HepG2 (cell line): Measurements from ENCODE around the gene SAMM50. TPM values are rescaled to one million over a fixed set of nuclear protein-coding genes. Genes with fewer than 3 reads are reported as not detected.
A peak's percentile ranks its signal among the peaks of the same experiment; 100 is the strongest.

Source experiments
- ETV5 ChIP-seq: IDR thresholded peaks from 2 replicates; pipeline ENCODE4 v1.6.1; 2018; ENCODE audit warnings: missing biosample characterization, missing genetic modification reagents, inconsistent platforms, borderline replicate concordance
- KMT2B ChIP-seq: IDR thresholded peaks from 2 replicates; pipeline ENCODE4 v1.6.1; 2016; ENCODE audit warnings: missing genetic modification reagents, missing compliant biosample characterization
- MLX ChIP-seq: IDR thresholded peaks from 2 replicates; pipeline ENCODE4 v1.6.1; 2016
- NFKBIZ ChIP-seq: IDR thresholded peaks from 2 replicates; pipeline ENCODE4 v1.6.1; 2018; ENCODE audit warnings: missing genetic modification reagents, missing compliant biosample characterization
- NFYC ChIP-seq: IDR thresholded peaks from 2 replicates; pipeline ENCODE4 v1.6.1; 2016; ENCODE audit warnings: missing genetic modification reagents, missing compliant biosample characterization
- SKI ChIP-seq: fragments of 450-650 bp; IDR thresholded peaks from one replicate; pipeline ENCODE4 v1.6.1; 2018; ENCODE audit warnings: mild to moderate bottlenecking; ENCODE audit not compliant: partially characterized antibody
- SOX5 ChIP-seq: IDR thresholded peaks from 2 replicates; pipeline ENCODE4 v1.6.1; 2016; ENCODE audit warnings: borderline replicate concordance
- TBX2 ChIP-seq: sonication (generic); formaldehyde crosslinking; IDR thresholded peaks from 2 replicates; pipeline ENCODE4 v1.5.0; 2020; ENCODE audit warnings: missing genetic modification reagents, mild to moderate bottlenecking, borderline replicate concordance
- ZKSCAN1 ChIP-seq: fragments of 150-350 bp; IDR thresholded peaks from 2 replicates; pipeline ENCODE4 v1.6.1; 2014; ENCODE audit warnings: low read length
- ZNF232 ChIP-seq: sonication (generic); formaldehyde crosslinking; IDR thresholded peaks from 2 replicates; pipeline ENCODE4 v1.4.0; 2020; ENCODE audit warnings: missing genetic modification reagents, borderline replicate concordance
- ZNF431 ChIP-seq: sonication (generic); formaldehyde crosslinking; IDR thresholded peaks from 2 replicates; pipeline ENCODE4 v1.9.0; 2022; ENCODE audit warnings: missing genetic modification reagents, low read depth, mild to moderate bottlenecking, borderline replicate concordance
- ZNF513 ChIP-seq: sonication (generic); formaldehyde crosslinking; conservative IDR thresholded peaks from 2 replicates; pipeline ENCODE4 v1.5.0; 2020; ENCODE audit warnings: missing genetic modification reagents
- ZNF772 ChIP-seq: sonication (generic); formaldehyde crosslinking; IDR thresholded peaks from 2 replicates; pipeline ENCODE4 v1.5.0; 2020; ENCODE audit warnings: mild to moderate bottlenecking, missing genetic modification reagents
- polyA plus RNA-seq, 8 experiments: library from polyadenylated mRNA; depleted of rRNA in 3 of 8; stranded (reverse) in 7 of 8; unstranded in 1 of 8; fragments of >200 nt; fragmentation: Illumina TruSeq in 4 of 8; extraction: Trizol in 4 of 8; gene quantifications; 2 replicates each; pipeline versions ENCODE4 v1.2.1 to v1.2.3, GENCODE V29; 2011 to 2016; ENCODE audit warnings: low read depth in 4 of 8, missing spikeins in 1 of 8, mixed read lengths in 1 of 8; ENCODE audit not compliant: insufficient read depth in 1 of 8
- total RNA-seq, 5 experiments: library from RNA; depleted of rRNA; stranded (reverse); fragments of >200 nt; fragmentation: Illumina TruSeq; extraction: Trizol; gene quantifications; 2 replicates each; pipeline ENCODE4 v1.2.3, GENCODE V29; 2016; ENCODE audit warnings: low read depth in 1 of 5
- TF ChIP-seq, protein P1 (sequence below): sonication (generic); formaldehyde crosslinking; IDR thresholded peaks from 2 replicates; pipeline ENCODE4 v1.5.0; 2020; ENCODE audit warnings: missing genetic modification reagents
- TF ChIP-seq, protein P2 (sequence below): sonication (generic); formaldehyde crosslinking; IDR thresholded peaks from 2 replicates; pipeline ENCODE4 v1.5.1; 2020; ENCODE audit warnings: missing genetic modification reagents, mild to moderate bottlenecking, borderline replicate concordance

SAMM50 gene
- total and polyA plus RNA-seq, 2 of the 13 experiments (the other 11 are each of a cell fraction or from before 2014, with no cell fraction given) = 34.7 to 63.4 TPM

GRCh38 chr22:43925433-43926348, 29.6 kb upstream of the SAMM50 start (continued):
- TF ChIP-seq ZNF513 (CRISPR knock-in tag) (no peak), MLX (CRISPR knock-in tag) (peak; percentile 95), SKI (peak; percentile 93), ZNF431 (CRISPR knock-in tag) (no peak), NFYC (peak; percentile 71), ZNF772 (CRISPR knock-in tag) (peak; percentile 84), SOX5 (peak; percentile 93), ZKSCAN1 (no peak), TBX2 (CRISPR knock-in tag) (peak; percentile 96), NFKBIZ (CRISPR knock-in tag) (0 out of 2 replicates have a peak, but pooled peaks have one; percentile 45), KMT2B (no peak), ETV5 (no peak; the same call in 1 of the 2 replicates), ZNF232 (CRISPR knock-in tag) (no peak)
- TF ChIP-seq, protein P1, sequence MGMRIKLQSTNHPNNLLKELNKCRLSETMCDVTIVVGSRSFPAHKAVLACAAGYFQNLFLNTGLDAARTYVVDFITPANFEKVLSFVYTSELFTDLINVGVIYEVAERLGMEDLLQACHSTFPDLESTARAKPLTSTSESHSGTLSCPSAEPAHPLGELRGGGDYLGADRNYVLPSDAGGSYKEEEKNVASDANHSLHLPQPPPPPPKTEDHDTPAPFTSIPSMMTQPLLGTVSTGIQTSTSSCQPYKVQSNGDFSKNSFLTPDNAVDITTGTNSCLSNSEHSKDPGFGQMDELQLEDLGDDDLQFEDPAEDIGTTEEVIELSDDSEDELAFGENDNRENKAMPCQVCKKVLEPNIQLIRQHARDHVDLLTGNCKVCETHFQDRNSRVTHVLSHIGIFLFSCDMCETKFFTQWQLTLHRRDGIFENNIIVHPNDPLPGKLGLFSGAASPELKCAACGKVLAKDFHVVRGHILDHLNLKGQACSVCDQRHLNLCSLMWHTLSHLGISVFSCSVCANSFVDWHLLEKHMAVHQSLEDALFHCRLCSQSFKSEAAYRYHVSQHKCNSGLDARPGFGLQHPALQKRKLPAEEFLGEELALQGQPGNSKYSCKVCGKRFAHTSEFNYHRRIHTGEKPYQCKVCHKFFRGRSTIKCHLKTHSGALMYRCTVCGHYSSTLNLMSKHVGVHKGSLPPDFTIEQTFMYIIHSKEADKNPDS (CRISPR knock-in tag) = 0 out of 2 replicates have a peak, but pooled peaks have one; percentile 47
- TF ChIP-seq, protein P2, sequence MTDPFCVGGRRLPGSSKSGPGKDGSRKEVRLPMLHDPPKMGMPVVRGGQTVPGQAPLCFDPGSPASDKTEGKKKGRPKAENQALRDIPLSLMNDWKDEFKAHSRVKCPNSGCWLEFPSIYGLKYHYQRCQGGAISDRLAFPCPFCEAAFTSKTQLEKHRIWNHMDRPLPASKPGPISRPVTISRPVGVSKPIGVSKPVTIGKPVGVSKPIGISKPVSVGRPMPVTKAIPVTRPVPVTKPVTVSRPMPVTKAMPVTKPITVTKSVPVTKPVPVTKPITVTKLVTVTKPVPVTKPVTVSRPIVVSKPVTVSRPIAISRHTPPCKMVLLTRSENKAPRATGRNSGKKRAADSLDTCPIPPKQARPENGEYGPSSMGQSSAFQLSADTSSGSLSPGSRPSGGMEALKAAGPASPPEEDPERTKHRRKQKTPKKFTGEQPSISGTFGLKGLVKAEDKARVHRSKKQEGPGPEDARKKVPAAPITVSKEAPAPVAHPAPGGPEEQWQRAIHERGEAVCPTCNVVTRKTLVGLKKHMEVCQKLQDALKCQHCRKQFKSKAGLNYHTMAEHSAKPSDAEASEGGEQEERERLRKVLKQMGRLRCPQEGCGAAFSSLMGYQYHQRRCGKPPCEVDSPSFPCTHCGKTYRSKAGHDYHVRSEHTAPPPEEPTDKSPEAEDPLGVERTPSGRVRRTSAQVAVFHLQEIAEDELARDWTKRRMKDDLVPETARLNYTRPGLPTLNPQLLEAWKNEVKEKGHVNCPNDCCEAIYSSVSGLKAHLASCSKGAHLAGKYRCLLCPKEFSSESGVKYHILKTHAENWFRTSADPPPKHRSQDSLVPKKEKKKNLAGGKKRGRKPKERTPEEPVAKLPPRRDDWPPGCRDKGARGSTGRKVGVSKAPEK = no peak
